ENCODE results near the gene CHRM2.

The CHRM2 gene

GRCh38 chr7:136993377-136993776 is 124.9 kb downstream of the CHRM2 start:
- Mint-ChIP-seq H3K4me3 (no peak overlapping the region), H3K27ac (ENCODE audit: low read depth) (no peak overlapping the region), H3K4me1 (no peaks in the 10 kb centered on the region), H3K36me3 (ENCODE audit: insufficient read depth) (peaks cover 2% of the 10 kb centered on the region), H3K9me3 (peaks cover 7% of the 10 kb centered on the region), H3K27me3 (no peaks in the 10 kb centered on the region)
- DNase-seq (ENCODE audit: low spot score in 2 of 2) = no peak
- ATAC-seq (replicated peaks; ENCODE audit: extremely low read depth, poor library complexity, severe bottlenecking) = no peak

- peaks cover 2% of the 10 kb centered on the region for H3K36me3 Mint-ChIP-seq (ENCODE audit: insufficient read depth)
- no peak overlapping the region for H3K27ac Mint-ChIP-seq (ENCODE audit: low read depth)
- H3K27me3 Mint-ChIP-seq = no peaks in the 10 kb centered on the region
- DNase-seq (ENCODE audit: low spot score in 2 of 2) (no peak), ATAC-seq (replicated peaks; ENCODE audit: extremely low read depth, poor library complexity, severe bottlenecking) (no peak)
- H3K4me1 Mint-ChIP-seq = no peaks in the 10 kb centered on the region
- no peaks in the 10 kb centered on the region for H3K9me3 Mint-ChIP-seq
- H3K4me3 Mint-ChIP-seq = no peak overlapping the region
These were observed 129.3 kb downstream of the CHRM2 start for GRCh38 chr7:136997735-136998134.

- Mint-ChIP-seq H3K27me3 (no peaks in the 10 kb centered on the region), H3K36me3 (ENCODE audit: insufficient read depth) (peaks cover 2% of the 10 kb centered on the region), H3K4me1 (no peaks in the 10 kb centered on the region), H3K4me3 (no peak overlapping the region), H3K27ac (ENCODE audit: low read depth) (no peak overlapping the region), H3K9me3 (peaks cover 3% of the 10 kb centered on the region)
- ATAC-seq (replicated peaks; ENCODE audit: extremely low read depth, poor library complexity, severe bottlenecking) = no peak
- no peak for DNase-seq (ENCODE audit: low spot score in 2 of 2)
These were observed 130.0 kb downstream of the CHRM2 start for GRCh38 chr7:136998495-136998894.

GRCh38 chr7:137000621-137001020 is 132.2 kb downstream of the CHRM2 start:
- no peak overlapping the region for H3K4me3 Mint-ChIP-seq
- H3K36me3 Mint-ChIP-seq (ENCODE audit: insufficient read depth) = no peaks in the 10 kb centered on the region
- peaks cover 14% of the 10 kb centered on the region for H3K9me3 Mint-ChIP-seq
- H3K27me3 Mint-ChIP-seq = no peaks in the 10 kb centered on the region
- DNase-seq (ENCODE audit: low spot score in 2 of 2) (no peak), ATAC-seq (replicated peaks; ENCODE audit: extremely low read depth, poor library complexity, severe bottlenecking) (no peak)
- H3K27ac Mint-ChIP-seq (ENCODE audit: low read depth) = no peak overlapping the region
- no peaks in the 10 kb centered on the region for H3K4me1 Mint-ChIP-seq

GRCh38 chr7:137001041-137001440 is 132.6 kb downstream of the CHRM2 start:
- H3K27me3 Mint-ChIP-seq = no peaks in the 10 kb centered on the region
- H3K4me1 Mint-ChIP-seq = no peaks in the 10 kb centered on the region
- ATAC-seq (replicated peaks; ENCODE audit: extremely low read depth, poor library complexity, severe bottlenecking) (no peak), DNase-seq (ENCODE audit: low spot score in 2 of 2) (no peak)
- H3K9me3 Mint-ChIP-seq = peaks cover 14% of the 10 kb centered on the region
- no peaks in the 10 kb centered on the region for H3K36me3 Mint-ChIP-seq (ENCODE audit: insufficient read depth)
- no peak overlapping the region for H3K4me3 Mint-ChIP-seq
- no peak overlapping the region for H3K27ac Mint-ChIP-seq (ENCODE audit: low read depth)

GRCh38 chr7:137001478-137001877 is 133.0 kb downstream of the CHRM2 start:
- H3K4me3 Mint-ChIP-seq = no peak overlapping the region
- H3K36me3 Mint-ChIP-seq (ENCODE audit: insufficient read depth) = no peaks in the 10 kb centered on the region
- ATAC-seq (replicated peaks; ENCODE audit: extremely low read depth, poor library complexity, severe bottlenecking) (no peak), DNase-seq (ENCODE audit: low spot score in 2 of 2) (no peak)
- no peaks in the 10 kb centered on the region for H3K4me1 Mint-ChIP-seq
- H3K9me3 Mint-ChIP-seq = peaks cover 14% of the 10 kb centered on the region
- H3K27me3 Mint-ChIP-seq = no peaks in the 10 kb centered on the region
- no peak overlapping the region for H3K27ac Mint-ChIP-seq (ENCODE audit: low read depth)

GRCh38 chr7:137003086-137003485 is 134.6 kb downstream of the CHRM2 start:
- Mint-ChIP-seq H3K27ac (ENCODE audit: low read depth) (no peak overlapping the region), H3K27me3 (no peaks in the 10 kb centered on the region), H3K36me3 (ENCODE audit: insufficient read depth) (no peaks in the 10 kb centered on the region), H3K4me3 (no peak overlapping the region), H3K9me3 (peaks cover 14% of the 10 kb centered on the region), H3K4me1 (no peaks in the 10 kb centered on the region)
- no peak for DNase-seq (ENCODE audit: low spot score in 2 of 2)
- ATAC-seq (replicated peaks; ENCODE audit: extremely low read depth, poor library complexity, severe bottlenecking) = no peak

GRCh38 chr7:137003566-137003965 is 135.1 kb downstream of the CHRM2 start:
- Mint-ChIP-seq H3K27ac (ENCODE audit: low read depth) (no peak overlapping the region), H3K4me1 (no peaks in the 10 kb centered on the region), H3K4me3 (no peak overlapping the region), H3K36me3 (ENCODE audit: insufficient read depth) (no peaks in the 10 kb centered on the region), H3K27me3 (no peaks in the 10 kb centered on the region), H3K9me3 (peaks cover 14% of the 10 kb centered on the region)
- DNase-seq (ENCODE audit: low spot score in 2 of 2) (no peak), ATAC-seq (replicated peaks; ENCODE audit: extremely low read depth, poor library complexity, severe bottlenecking) (no peak)

GRCh38 chr7:137005873-137006272 is 137.4 kb downstream of the CHRM2 start:
- no peaks in the 10 kb centered on the region for H3K36me3 Mint-ChIP-seq (ENCODE audit: insufficient read depth)
- DNase-seq (ENCODE audit: low spot score in 2 of 2) (no peak), ATAC-seq (replicated peaks; ENCODE audit: extremely low read depth, poor library complexity, severe bottlenecking) (no peak)
- H3K9me3 Mint-ChIP-seq = peaks cover 14% of the 10 kb centered on the region
- no peak overlapping the region for H3K4me3 Mint-ChIP-seq
- no peak overlapping the region for H3K27ac Mint-ChIP-seq (ENCODE audit: low read depth)
- H3K4me1 Mint-ChIP-seq = no peaks in the 10 kb centered on the region
- no peaks in the 10 kb centered on the region for H3K27me3 Mint-ChIP-seq

- no peak overlapping the region for H3K4me3 Mint-ChIP-seq
- H3K36me3 Mint-ChIP-seq (ENCODE audit: insufficient read depth) = no peaks in the 10 kb centered on the region
- H3K27ac Mint-ChIP-seq (ENCODE audit: low read depth) = no peak overlapping the region
- DNase-seq (ENCODE audit: low spot score in 2 of 2) (no peak), ATAC-seq (replicated peaks; ENCODE audit: extremely low read depth, poor library complexity, severe bottlenecking) (no peak)
- H3K9me3 Mint-ChIP-seq = peaks cover 14% of the 10 kb centered on the region
- H3K4me1 Mint-ChIP-seq = no peaks in the 10 kb centered on the region
- no peaks in the 10 kb centered on the region for H3K27me3 Mint-ChIP-seq
These were observed 137.8 kb downstream of the CHRM2 start for GRCh38 chr7:137006293-137006692.

- H3K27ac Mint-ChIP-seq (ENCODE audit: low read depth) = no peak overlapping the region
- no peaks in the 10 kb centered on the region for H3K27me3 Mint-ChIP-seq
- H3K36me3 Mint-ChIP-seq (ENCODE audit: insufficient read depth) = no peaks in the 10 kb centered on the region
- DNase-seq (ENCODE audit: low spot score in 2 of 2) (no peak), ATAC-seq (replicated peaks; ENCODE audit: extremely low read depth, poor library complexity, severe bottlenecking) (no peak)
- H3K4me1 Mint-ChIP-seq = no peaks in the 10 kb centered on the region
- no peak overlapping the region for H3K4me3 Mint-ChIP-seq
- peaks cover 14% of the 10 kb centered on the region for H3K9me3 Mint-ChIP-seq
These were observed 138.7 kb downstream of the CHRM2 start for GRCh38 chr7:137007001-137007694.

GRCh38 chr7:137009404-137009803 is 141.0 kb downstream of the CHRM2 start:
- ATAC-seq (replicated peaks; ENCODE audit: extremely low read depth, poor library complexity, severe bottlenecking) = no peak
- Mint-ChIP-seq H3K27me3 (no peaks in the 10 kb centered on the region), H3K4me1 (no peaks in the 10 kb centered on the region), H3K9me3 (peaks cover 5% of the 10 kb centered on the region), H3K27ac (ENCODE audit: low read depth) (no peak overlapping the region), H3K36me3 (ENCODE audit: insufficient read depth) (no peaks in the 10 kb centered on the region), H3K4me3 (no peak overlapping the region)
- no peak for DNase-seq (ENCODE audit: low spot score in 2 of 2)

- H3K36me3 Mint-ChIP-seq (ENCODE audit: insufficient read depth) = no peaks in the 10 kb centered on the region
- DNase-seq (ENCODE audit: low spot score in 2 of 2) = no peak
- H3K27me3 Mint-ChIP-seq = no peaks in the 10 kb centered on the region
- peaks cover 12% of the 10 kb centered on the region for H3K9me3 Mint-ChIP-seq
- H3K4me1 Mint-ChIP-seq = no peaks in the 10 kb centered on the region
- H3K27ac Mint-ChIP-seq (ENCODE audit: low read depth) = no peak overlapping the region
- H3K4me3 Mint-ChIP-seq = no peak overlapping the region
- no peak for ATAC-seq (replicated peaks; ENCODE audit: extremely low read depth, poor library complexity, severe bottlenecking)
These were observed 146.6 kb downstream of the CHRM2 start for GRCh38 chr7:137015015-137015414.
